HEK293 (cell line): Measurements from ENCODE around the gene CASK.
A peak's percentile ranks its signal among the peaks of the same experiment; 100 is the strongest.

Experiments used
- ATF2 ChIP-seq: fragments of 450-650 bp; formaldehyde crosslinking; IDR thresholded peaks from 2 replicates; pipeline ENCODE4 v1.5.1; 2016; ENCODE audit warnings: missing biosample characterization, missing genetic modification characterization, low read depth
- CTCF ChIP-seq: fragments of 450-650 bp; formaldehyde crosslinking; IDR thresholded peaks from 2 replicates; pipeline ENCODE4 v1.5.1; 2016; ENCODE audit warnings: missing biosample characterization, missing genetic modification characterization
- ELK4 ChIP-seq: IDR thresholded peaks from 2 replicates; pipeline ENCODE4 v1.6.1; 2011; ENCODE audit warnings: mild to moderate bottlenecking, low read depth, low read length, borderline replicate concordance
- GFI1B ChIP-seq: fragments of 450-650 bp; formaldehyde crosslinking; IDR thresholded peaks from 2 replicates; pipeline ENCODE4 v1.5.1; 2016; ENCODE audit warnings: missing biosample characterization, missing genetic modification characterization
- GLIS2 ChIP-seq: fragments of 450-650 bp; formaldehyde crosslinking; IDR thresholded peaks from 2 replicates; pipeline ENCODE4 v1.5.1; 2016; ENCODE audit warnings: missing biosample characterization, missing genetic modification characterization
- HIC1 ChIP-seq: fragments of 450-650 bp; formaldehyde crosslinking; IDR thresholded peaks from 2 replicates; pipeline ENCODE4 v1.5.1; 2016; ENCODE audit warnings: missing biosample characterization, missing genetic modification characterization
- KLF1 ChIP-seq: fragments of 450-650 bp; formaldehyde crosslinking; IDR thresholded peaks from 2 replicates; pipeline ENCODE4 v1.5.1; 2016; ENCODE audit warnings: missing biosample characterization, missing genetic modification characterization
- KLF10 ChIP-seq: fragments of 450-650 bp; IDR thresholded peaks from 2 replicates; pipeline ENCODE4 v1.5.1; 2018; ENCODE audit warnings: missing biosample characterization, mild to moderate bottlenecking, missing genetic modification characterization
- SCRT1 ChIP-seq: fragments of 450-650 bp; formaldehyde crosslinking; IDR thresholded peaks from 2 replicates; pipeline ENCODE4 v1.5.1; 2016; ENCODE audit warnings: missing biosample characterization, missing genetic modification characterization, borderline replicate concordance
- SCRT2 ChIP-seq: fragments of 450-650 bp; formaldehyde crosslinking; IDR thresholded peaks from 2 replicates; pipeline ENCODE4 v1.5.1; 2016; ENCODE audit warnings: missing biosample characterization, missing genetic modification characterization
- SP2 ChIP-seq: fragments of 450-650 bp; formaldehyde crosslinking; IDR thresholded peaks from 2 replicates; pipeline ENCODE4 v1.5.1; 2016; ENCODE audit warnings: missing biosample characterization, missing genetic modification characterization
- TCF7L2 ChIP-seq: IDR thresholded peaks from 2 replicates; pipeline ENCODE4 v1.6.1; 2011; ENCODE audit warnings: low read depth, mild to moderate bottlenecking, inconsistent platforms, low read length, moderate library complexity, borderline replicate concordance
- WT1 ChIP-seq: fragments of 450-650 bp; formaldehyde crosslinking; IDR thresholded peaks from 2 replicates; pipeline ENCODE4 v1.5.1; 2016; ENCODE audit warnings: missing biosample characterization, missing genetic modification characterization
- ZBTB8A ChIP-seq: fragments of 450-650 bp; formaldehyde crosslinking; IDR thresholded peaks from 2 replicates; pipeline ENCODE4 v1.5.1; 2016; ENCODE audit warnings: missing biosample characterization, missing genetic modification characterization
- ZFP41 ChIP-seq: fragments of 450-650 bp; formaldehyde crosslinking; IDR thresholded peaks from 2 replicates; pipeline ENCODE4 v1.5.1; 2016; ENCODE audit warnings: missing biosample characterization, missing genetic modification characterization, borderline replicate concordance
- ZNF19 ChIP-seq: fragments of 450-650 bp; formaldehyde crosslinking; IDR thresholded peaks from 2 replicates; pipeline ENCODE4; 2016; ENCODE audit warnings: missing biosample characterization, missing genetic modification characterization, low read depth
- ZNF23 ChIP-seq: fragments of 450-650 bp; formaldehyde crosslinking; IDR thresholded peaks from 2 replicates; pipeline ENCODE4 v1.5.1; 2016; ENCODE audit warnings: missing biosample characterization, missing genetic modification characterization, borderline replicate concordance
- ZNF280C ChIP-seq: fragments of 450-650 bp; formaldehyde crosslinking; IDR thresholded peaks from 2 replicates; pipeline ENCODE4 v1.5.1; 2016; ENCODE audit warnings: missing biosample characterization, missing genetic modification characterization
- ZNF311 ChIP-seq: fragments of 450-650 bp; formaldehyde crosslinking; IDR thresholded peaks from 2 replicates; pipeline ENCODE4 v1.5.1; 2017; ENCODE audit warnings: missing biosample characterization, missing genetic modification characterization, borderline replicate concordance
- ZNF366 ChIP-seq: fragments of 450-650 bp; formaldehyde crosslinking; conservative IDR thresholded peaks from 2 replicates; pipeline ENCODE4 v1.5.1; 2016; ENCODE audit warnings: missing biosample characterization, missing genetic modification characterization
- ZNF449 ChIP-seq: fragments of 450-650 bp; formaldehyde crosslinking; IDR thresholded peaks from 2 replicates; pipeline ENCODE4 v1.5.1; 2017; ENCODE audit warnings: missing biosample characterization, mild to moderate bottlenecking, missing genetic modification characterization, moderate library complexity
- ZNF473 ChIP-seq: fragments of 450-650 bp; formaldehyde crosslinking; IDR thresholded peaks from 2 replicates; pipeline ENCODE4 v1.5.1; 2017; ENCODE audit warnings: missing biosample characterization, missing genetic modification characterization
- ZNF488 ChIP-seq: fragments of 450-650 bp; formaldehyde crosslinking; IDR thresholded peaks from 2 replicates; pipeline ENCODE4 v1.5.1; 2016; ENCODE audit warnings: missing biosample characterization, missing genetic modification characterization
- ZNF560 ChIP-seq: fragments of 450-650 bp; formaldehyde crosslinking; IDR thresholded peaks from 2 replicates; pipeline ENCODE4 v1.5.1; 2017; ENCODE audit warnings: missing biosample characterization, missing genetic modification characterization, borderline replicate concordance
- ZNF580 ChIP-seq: fragments of 450-650 bp; formaldehyde crosslinking; IDR thresholded peaks from 2 replicates; pipeline ENCODE4 v1.5.1; 2016; ENCODE audit warnings: missing biosample characterization, missing genetic modification characterization
- ZNF624 ChIP-seq: fragments of 450-650 bp; formaldehyde crosslinking; IDR thresholded peaks from 2 replicates; pipeline ENCODE4 v1.5.1; 2017; ENCODE audit warnings: missing biosample characterization, missing genetic modification characterization
- ZNF776 ChIP-seq: fragments of 450-650 bp; formaldehyde crosslinking; IDR thresholded peaks from 2 replicates; pipeline ENCODE4 v1.5.0; 2017; ENCODE audit warnings: missing biosample characterization, missing genetic modification characterization, borderline replicate concordance
- ZNF843 ChIP-seq: fragments of 450-650 bp; formaldehyde crosslinking; IDR thresholded peaks from 2 replicates; pipeline ENCODE4 v1.5.1; 2016; ENCODE audit warnings: missing biosample characterization, missing genetic modification characterization
- ZSCAN30 ChIP-seq: fragments of 450-650 bp; IDR thresholded peaks from 2 replicates; pipeline ENCODE4 v1.5.1; 2018; ENCODE audit warnings: missing biosample characterization, mild to moderate bottlenecking, missing genetic modification characterization, moderate library complexity
- ZXDB ChIP-seq: fragments of 450-650 bp; formaldehyde crosslinking; IDR thresholded peaks from 2 replicates; pipeline ENCODE4 v1.5.1; 2016; ENCODE audit warnings: missing biosample characterization, missing genetic modification characterization

CASK gene

GRCh38 chrX:41931591-41931990 lies 8.2 kb upstream of the CASK start (continued):
- no peak for TF ChIP-seq CTCF
- no peak for TF ChIP-seq ZNF19 (tag by site-specific recombination)
- TF ChIP-seq ZNF776 (tag by site-specific recombination), result no peak
- no peak for TF ChIP-seq SCRT2 (tag by site-specific recombination)
- no peak for TF ChIP-seq ZNF311
- no peak for TF ChIP-seq ZSCAN30 (tag by site-specific recombination)
- TF ChIP-seq ZNF23 (tag by site-specific recombination), result no peak
- TF ChIP-seq KLF10 (tag by site-specific recombination), result no peak
- TF ChIP-seq GFI1B (tag by site-specific recombination), result no peak
- TF ChIP-seq ZNF488, result no peak
- TF ChIP-seq ZNF560, result no peak
- no peak for TF ChIP-seq ZNF473 (tag by site-specific recombination)
- peak; percentile 37; the same call in 1 of the 2 replicates for TF ChIP-seq ZNF843 (tag by site-specific recombination)
- no peak for TF ChIP-seq ZNF366
- peak; percentile 83; the same call in 1 of the 2 replicates for TF ChIP-seq TCF7L2
- no peak for TF ChIP-seq SCRT1
- TF ChIP-seq ZBTB8A (tag by site-specific recombination), result no peak
- no peak for TF ChIP-seq SP2 (tag by site-specific recombination)
- TF ChIP-seq ZNF580, result 0 out of 2 replicates have a peak, but pooled peaks have one; percentile 29
- no peak for TF ChIP-seq ZNF624 (tag by site-specific recombination)
- no peak for TF ChIP-seq ZNF449 (tag by site-specific recombination)
- no peak for TF ChIP-seq KLF1 (tag by site-specific recombination)
- TF ChIP-seq ZXDB (tag by site-specific recombination), result peak; percentile 38; the same call in 1 of the 2 replicates
- TF ChIP-seq ATF2 (tag by site-specific recombination), result no peak
- no peak for TF ChIP-seq WT1 (tag by site-specific recombination)
- no peak for TF ChIP-seq ELK4
- no peak for TF ChIP-seq GLIS2 (tag by site-specific recombination)
- TF ChIP-seq HIC1, result no peak
- TF ChIP-seq ZFP41 (tag by site-specific recombination), result no peak
- no peak for TF ChIP-seq ZNF280C
